Gastrocnemius medialis (tissue), 4 donors: Measurements from ENCODE around the gene ZBTB3. TPM values are rescaled to one million over a fixed set of nuclear protein-coding genes. Genes with fewer than 3 reads are reported as not detected.

Experiments used
- ATAC-seq, 2 donors: fragments of 150-250 bp; one replicate each; pipeline ENCODE4 v1.9.1; 2016
- DNase-seq, 2 donors: peaks; one replicate each; pipeline ENCODE4 v3.0.0-alpha.2; 2019
- H3K27ac ChIP-seq, 4 donors: fragments of 200-600 bp; sonication (generic); 1 replicate in 1 of 4; 2 replicates in 3 of 4; pipeline ENCODE4 v1.5.1; 2016 to 2018; ENCODE audit warnings: mild to moderate bottlenecking in 2 of 4, moderate library complexity in 1 of 4
- H3K27me3 ChIP-seq, 3 donors: fragments of 200-600 bp; sonication (generic) in 2 of 3; 1 replicate in 1 of 3; 2 replicates in 2 of 3; pipeline versions ENCODE4 v1.5.1 to v1.6.0; 2016 to 2019; ENCODE audit warnings: mild to moderate bottlenecking in 1 of 3, moderate library complexity in 1 of 3
- H3K36me3 ChIP-seq, 2 donors: fragments of 200-600 bp; sonication (generic) in 1 of 2; one replicate each; pipeline ENCODE4 v1.5.1; 2017 to 2018
- H3K4me1 ChIP-seq, 2 donors: fragments of 200-600 bp; sonication (generic) in 1 of 2; one replicate each; pipeline ENCODE4 v1.5.1; 2016 to 2017; ENCODE audit warnings: mild to moderate bottlenecking in 2 of 2
- H3K4me3 ChIP-seq, 4 donors: fragments of 200-600 bp; sonication (generic) in 3 of 4; 1 replicate in 1 of 4; 2 replicates in 3 of 4; pipeline ENCODE4 v1.5.1; 2016 to 2019; ENCODE audit warnings: mild to moderate bottlenecking in 2 of 4
- H3K9me3 ChIP-seq, 3 donors: fragments of 200-600 bp; sonication (generic) in 2 of 3; 1 replicate in 1 of 3; 2 replicates in 2 of 3; pipeline ENCODE4 v1.5.1; 2016 to 2019
- CTCF ChIP-seq, 5 experiments: fragments of 450-650 bp in 3 of 5; fragments of 200-600 bp in 2 of 5; sonication (generic) in 2 of 5; IDR thresholded peaks in 4 of 5; conservative IDR thresholded peaks in 1 of 5; 1 replicate in 4 of 5; 2 replicates in 1 of 5; pipeline ENCODE4 v1.5.1; 2016 to 2019; ENCODE audit warnings: antibody characterized with exemption in 5 of 5, mild to moderate bottlenecking in 3 of 5, moderate library complexity in 3 of 5
- POLR2A ChIP-seq, 2 donors: fragments of 450-650 bp; IDR thresholded peaks; one replicate each; pipeline ENCODE4 v1.6.1; 2017; ENCODE audit warnings: antibody characterized with exemption in 2 of 2, mild to moderate bottlenecking in 2 of 2, moderate library complexity in 2 of 2
- in situ Hi-C, 4 donors: fragments of 200-750 bp; cut with MboI; loops; one replicate each; pipeline versions ENCODE4 v1.15.0 to v1.8.0; 2017; ENCODE audit warnings: low sequenced_read_pairs in 4 of 4
- intact Hi-C: fragments of 100-400 bp; cut with DNase I; formaldehyde crosslinking; loops from one replicate; pipeline ENCODE4 v1.15.1; 2023; ENCODE audit warnings: low total_unique reads
- total RNA-seq, 4 donors: library from RNA; depleted of rRNA; stranded (reverse); fragments of >200 nt; gene quantifications; one replicate each; pipeline versions ENCODE4 v1.1.0 to v1.2.3, GENCODE V29; 2016

ZBTB3 gene
- total RNA-seq, 4 donors from 2014 or later: 5.6 to 10.5 (median 7.7) TPM

DNA sequence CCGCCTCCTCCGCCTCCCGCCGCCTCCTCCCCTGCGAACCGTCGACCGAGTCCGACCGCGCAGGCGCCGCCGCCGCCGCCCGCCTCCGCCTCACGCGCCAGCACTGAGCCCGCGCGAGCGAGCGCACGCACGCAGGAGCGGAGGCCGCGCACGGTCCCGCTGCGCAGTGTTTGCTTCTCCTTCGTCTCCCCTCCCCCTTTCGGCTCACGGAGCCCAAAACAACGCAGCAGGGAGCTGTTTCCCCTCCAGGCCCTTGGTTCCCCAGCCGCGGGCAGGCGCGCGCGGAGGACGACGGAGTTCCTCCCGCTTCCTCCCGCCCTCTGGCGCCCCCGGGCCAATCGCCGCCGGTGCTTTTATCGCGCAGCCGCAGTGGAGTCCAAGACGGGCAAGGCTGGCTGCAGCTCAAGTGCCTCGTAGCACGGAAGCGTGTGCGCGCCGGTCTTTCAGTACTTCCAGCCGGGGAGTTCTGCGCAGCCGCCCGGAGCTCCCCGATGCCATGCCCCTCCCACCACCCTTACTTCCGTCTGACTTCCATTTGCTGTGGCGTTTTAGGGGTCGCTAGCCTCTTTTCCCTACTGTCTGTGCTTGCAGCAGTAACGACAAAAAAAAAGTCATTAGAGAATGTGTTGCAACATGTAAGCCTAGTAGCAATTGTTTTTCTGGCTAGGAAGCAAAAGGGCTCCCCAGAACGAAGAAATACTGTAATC, 26.6 kb downstream of the ZBTB3 start, which contains the start of gene HNRNPUL2:
Gene HNRNPUL2, minus strand, starts transcription at position 293 of the 707 bp plus-strand sequence. CDS start 301 bp downstream, outside the sequence.
- Histone ChIP-seq H3K4me3 (peak within 1 kb of the TSS; percentile 63 to 95 (median 80)), H3K27me3 (no peaks in the 10 kb centered on the region), H3K27ac (peak within 1 kb of the TSS; percentile 87 to 94 (median 90)), H3K4me1 (peaks cover 44 to 47% of the 10 kb centered on the region in 2 donors), H3K36me3 (peaks cover 0 to 17% of the 10 kb centered on the region in 2 donors), H3K9me3 (no peaks in the 10 kb centered on the region)
- no peak for TF ChIP-seq CTCF (IDR thresholded peaks at IDR 0.05 in 4 of 5, conservative IDR thresholded peaks at IDR 0.05 in 1 of 5)
- peak; percentile 93 to 97 for TF ChIP-seq POLR2A (IDR thresholded peaks at IDR 0.05)
- intact Hi-C loops: loop anchor here (1.0 to 5.0 kb wide), 5 partner anchors 18 to 130 kb away; partner anchors contain the start of genes TMEM179B, UBXN1 and ZBTB3
- DNase-seq (peak; percentile 97 to 99), ATAC-seq (peak; percentile 79 to 81)
- in situ Hi-C loops: no loop called here

- Histone ChIP-seq H3K27ac (peak overlapping the region; percentile 87 to 94 (median 90)), H3K4me1 (peaks cover 44 to 47% of the 10 kb centered on the region in 2 donors), H3K4me3 (peak overlapping the region; percentile 63 to 95 (median 80)), H3K36me3 (peaks cover 0 to 22% of the 10 kb centered on the region in 2 donors), H3K27me3 (no peaks in the 10 kb centered on the region), H3K9me3 (no peaks in the 10 kb centered on the region)
- ATAC-seq (peak in 1 of 2 donors; percentile 0), DNase-seq (no peak)
- in situ Hi-C loops: no loop called here
- TF ChIP-seq CTCF (IDR thresholded peaks at IDR 0.05 in 4 of 5, conservative IDR thresholded peaks at IDR 0.05 in 1 of 5) (no peak), POLR2A (IDR thresholded peaks at IDR 0.05) (no peak)
- intact Hi-C loops: loop anchor here (1.0 to 5.0 kb wide), 5 partner anchors 18 to 130 kb away; partner anchors contain the start of genes TMEM179B, UBXN1 and ZBTB3
Measured at GRCh38 chr11:62726915-62727164, 27.1 kb downstream of the ZBTB3 start.

GRCh38 chr11:62726156-62726914, 27.6 kb downstream of the ZBTB3 start:
- Histone ChIP-seq H3K4me1 (peaks cover 44 to 47% of the 10 kb centered on the region in 2 donors), H3K27ac (peak overlapping the region; percentile 87 to 94 (median 90)), H3K36me3 (peaks cover 3 to 27% of the 10 kb centered on the region in 2 donors), H3K27me3 (no peaks in the 10 kb centered on the region), H3K9me3 (no peaks in the 10 kb centered on the region), H3K4me3 (peak overlapping the region; percentile 63 to 95 (median 80))
- intact Hi-C loops: loop anchor here (5.0 kb wide), 1 partner anchor 131 kb away; no protein-coding TSS in a partner anchor
- in situ Hi-C loops: no loop called here
- ATAC-seq (no peak), DNase-seq (no peak)
- no peak for TF ChIP-seq POLR2A (IDR thresholded peaks at IDR 0.05)
- TF ChIP-seq CTCF (IDR thresholded peaks at IDR 0.05 in 4 of 5, conservative IDR thresholded peaks at IDR 0.05 in 1 of 5): no peak

DNA sequence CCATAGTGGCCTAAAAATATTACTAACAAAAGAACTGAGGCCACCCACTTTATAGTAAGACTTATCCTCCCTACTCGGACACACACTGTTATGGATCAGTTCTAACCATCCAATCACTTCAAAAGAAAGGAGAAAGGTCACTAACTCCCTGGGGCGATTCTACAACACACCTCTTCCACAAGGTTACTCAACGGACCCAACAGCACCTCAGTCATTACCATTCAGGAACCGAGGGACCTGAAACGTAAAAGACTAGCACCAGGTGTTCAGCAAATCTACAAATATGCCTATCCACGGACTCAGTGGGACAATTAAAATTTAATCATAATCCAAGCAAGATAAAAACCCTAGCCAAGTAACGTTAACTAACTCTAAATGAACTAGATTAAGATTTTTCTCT, 28.3 kb downstream of the ZBTB3 start:
- no peaks in the 10 kb centered on the region for H3K27me3 ChIP-seq
- DNase-seq (no peak), ATAC-seq (no peak)
- intact Hi-C loops (loop anchor here (5.0 kb wide), 1 partner anchor 132 kb away; no protein-coding TSS in a partner anchor), in situ Hi-C loops (no loop called here)
- peak overlapping the region; percentile 87 to 94 (median 90) for H3K27ac ChIP-seq
- TF ChIP-seq CTCF (IDR thresholded peaks at IDR 0.05 in 4 of 5, conservative IDR thresholded peaks at IDR 0.05 in 1 of 5): no peak
- no peak for TF ChIP-seq POLR2A (IDR thresholded peaks at IDR 0.05)
- H3K4me3 ChIP-seq: peak overlapping the region; percentile 63 to 95 (median 80)
- H3K36me3 ChIP-seq: peaks cover 5 to 34% of the 10 kb centered on the region in 2 donors
- peaks cover 41 to 46% of the 10 kb centered on the region in 2 donors for H3K4me1 ChIP-seq
- H3K9me3 ChIP-seq: no peaks in the 10 kb centered on the region
